HepG2 (cell line): Measurements from ENCODE around the gene TPRN. TPM values are rescaled to one million over a fixed set of nuclear protein-coding genes. Genes with fewer than 3 reads are reported as not detected.

ENCODE experiments used
- BRD4 ChIP-seq: sonication (generic); formaldehyde crosslinking; IDR thresholded peaks from 2 replicates; pipeline ENCODE4 v1.4.0; 2020; ENCODE audit warnings: missing genetic modification reagents
- DMAP1 ChIP-seq: IDR thresholded peaks from 2 replicates; pipeline ENCODE4 v1.6.1; 2016
- DR1 ChIP-seq: sonication (generic); formaldehyde crosslinking; IDR thresholded peaks from 2 replicates; pipeline ENCODE4 v1.8.0; 2021; ENCODE audit warnings: mild to moderate bottlenecking, missing genetic modification reagents, inconsistent platforms
- HIVEP1 ChIP-seq: sonication (generic); formaldehyde crosslinking; IDR thresholded peaks from 2 replicates; pipeline ENCODE4 v1.4.0; 2020; ENCODE audit warnings: mild to moderate bottlenecking, missing genetic modification reagents
- ISX ChIP-seq: sonication (generic); formaldehyde crosslinking; conservative IDR thresholded peaks from 2 replicates; pipeline ENCODE4 v1.5.0; 2020; ENCODE audit warnings: missing genetic modification reagents
- NAIF1 ChIP-seq: sonication (generic); formaldehyde crosslinking; IDR thresholded peaks from 2 replicates; pipeline ENCODE4 v1.5.0; 2020; ENCODE audit warnings: mild to moderate bottlenecking, missing genetic modification reagents, borderline replicate concordance
- RXRA ChIP-seq: sonication (generic); formaldehyde crosslinking; IDR thresholded peaks from 2 replicates; pipeline ENCODE4 v1.5.1; 2020; ENCODE audit warnings: missing genetic modification reagents
- TRIM22 ChIP-seq: fragments of 450-650 bp; IDR thresholded peaks from 2 replicates; pipeline ENCODE4 v1.6.1; 2017
- ZNF275 ChIP-seq: sonication (generic); formaldehyde crosslinking; IDR thresholded peaks from 2 replicates; pipeline ENCODE4 v1.8.0; 2022; ENCODE audit warnings: missing genetic modification reagents, mild to moderate bottlenecking, inconsistent platforms, borderline replicate concordance
- ZNF329 ChIP-seq: sonication (generic); formaldehyde crosslinking; IDR thresholded peaks from 2 replicates; pipeline ENCODE4 v1.9.0; 2021; ENCODE audit warnings: low read depth, mild to moderate bottlenecking, missing genetic modification reagents
- ZNF503 ChIP-seq: sonication (generic); formaldehyde crosslinking; IDR thresholded peaks from 2 replicates; pipeline ENCODE4 v1.4.0; 2020; ENCODE audit warnings: missing genetic modification reagents
- ZNF646 ChIP-seq: sonication (generic); formaldehyde crosslinking; IDR thresholded peaks from 2 replicates; pipeline ENCODE4 v1.9.0; 2021; ENCODE audit warnings: mild to moderate bottlenecking, missing genetic modification reagents
- ZNF746 ChIP-seq: sonication (generic); formaldehyde crosslinking; IDR thresholded peaks from 2 replicates; pipeline ENCODE4 v1.8.0; 2022; ENCODE audit warnings: mild to moderate bottlenecking, missing genetic modification reagents
- ZNF770 ChIP-seq: sonication (generic); formaldehyde crosslinking; IDR thresholded peaks from 2 replicates; pipeline ENCODE4 v1.5.0; 2020; ENCODE audit warnings: mild to moderate bottlenecking, missing genetic modification reagents
- polyA plus RNA-seq, 8 experiments: library from polyadenylated mRNA; depleted of rRNA in 3 of 8; stranded (reverse) in 7 of 8; unstranded in 1 of 8; fragments of >200 nt; fragmentation: Illumina TruSeq in 4 of 8; extraction: Trizol in 4 of 8; gene quantifications; 2 replicates each; pipeline versions ENCODE4 v1.2.1 to v1.2.3, GENCODE V29; 2011 to 2016; ENCODE audit warnings: low read depth in 4 of 8, missing spikeins in 1 of 8, mixed read lengths in 1 of 8; ENCODE audit not compliant: insufficient read depth in 1 of 8
- total RNA-seq, 5 experiments: library from RNA; depleted of rRNA; stranded (reverse); fragments of >200 nt; fragmentation: Illumina TruSeq; extraction: Trizol; gene quantifications; 2 replicates each; pipeline ENCODE4 v1.2.3, GENCODE V29; 2016; ENCODE audit warnings: low read depth in 1 of 5

Gene TPRN
- total and polyA plus RNA-seq, 2 of the 13 experiments (the other 11 are each of a cell fraction or from before 2014, with no cell fraction given) = 10.1 to 19.2 TPM

GRCh38 chr9:137223078-137223970 is 22.8 kb upstream of the TPRN start (continued):
- TF ChIP-seq TRIM22 (no peak), HIVEP1 (CRISPR knock-in tag) (peak; percentile 53; the same call in 1 of the 2 replicates), ZNF503 (CRISPR knock-in tag) (no peak), ZNF770 (CRISPR knock-in tag) (0 out of 2 replicates have a peak, but pooled peaks have one; percentile 18), ISX (CRISPR knock-in tag) (no peak), DR1 (no peak), RXRA (CRISPR knock-in tag) (peak; percentile 53; the same call in 1 of the 2 replicates), ZNF646 (CRISPR knock-in tag) (no peak), DMAP1 (CRISPR knock-in tag) (0 out of 2 replicates have a peak, but pooled peaks have one; percentile 4), NAIF1 (CRISPR knock-in tag) (0 out of 2 replicates have a peak, but pooled peaks have one; percentile 64), BRD4 (CRISPR knock-in tag) (no peak), ZNF746 (CRISPR knock-in tag) (no peak), ZNF329 (CRISPR knock-in tag) (no peak), ZNF275 (no peak; the same call in 1 of the 2 replicates)
